Kidney capillary endothelial cell (primary cell): Measurements from ENCODE around the gene YAP1.

Experiments
- DNase-seq: peaks from one replicate; pipeline ENCODE4 v3.0.0-alpha.2; 2018; ENCODE audit warnings: low spot score

Gene YAP1

DNA sequence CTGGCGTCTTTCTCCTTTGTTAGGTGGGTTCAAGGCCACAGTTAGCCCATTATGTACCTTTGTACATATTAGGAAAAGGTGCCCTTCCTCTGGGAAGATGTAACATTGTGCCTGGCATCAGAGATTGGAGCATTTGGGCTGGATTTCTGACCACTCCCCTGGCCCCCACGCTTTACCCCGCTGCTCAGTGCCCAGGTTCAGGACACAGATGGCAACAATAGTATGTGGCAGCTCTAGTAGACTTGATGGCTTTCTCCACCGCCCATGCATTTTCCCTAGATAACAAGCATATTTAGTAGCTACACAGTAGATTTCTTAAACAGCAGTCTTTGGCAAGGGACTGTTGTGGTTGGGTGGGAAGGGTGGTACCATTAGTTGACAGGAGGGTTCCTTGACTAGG is 53.1 kb downstream of the YAP1 start:
- DNase-seq = no peak

- DNase-seq = no peak
These were observed 56.2 kb downstream of the YAP1 start for GRCh38 chr11:102166175-102167064.

- no peak for DNase-seq
These were observed 58.2 kb downstream of the YAP1 start for GRCh38 chr11:102168481-102168880.

DNA sequence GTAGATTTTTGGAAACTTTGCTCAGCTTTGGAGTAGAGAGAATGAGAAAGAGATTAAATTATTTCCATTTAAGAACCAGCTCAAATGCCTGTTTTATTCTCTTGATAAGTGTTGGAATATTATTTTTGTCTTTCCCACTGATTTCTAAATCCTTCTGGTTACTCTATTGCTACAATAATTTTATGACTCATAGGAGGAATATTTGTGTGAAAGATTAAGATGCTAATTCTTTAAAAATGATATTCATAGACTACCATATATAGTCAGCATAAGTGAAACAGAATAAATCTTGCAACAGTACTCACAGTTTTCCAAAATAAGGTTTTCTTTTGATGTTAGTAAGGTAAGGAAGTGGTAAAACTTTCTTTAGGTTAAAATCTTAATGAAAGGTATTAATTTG is 60.9 kb downstream of the YAP1 start:
- DNase-seq = no peak

- DNase-seq = no peak
These were observed 62.0 kb downstream of the YAP1 start for GRCh38 chr11:102172127-102172848.

DNA sequence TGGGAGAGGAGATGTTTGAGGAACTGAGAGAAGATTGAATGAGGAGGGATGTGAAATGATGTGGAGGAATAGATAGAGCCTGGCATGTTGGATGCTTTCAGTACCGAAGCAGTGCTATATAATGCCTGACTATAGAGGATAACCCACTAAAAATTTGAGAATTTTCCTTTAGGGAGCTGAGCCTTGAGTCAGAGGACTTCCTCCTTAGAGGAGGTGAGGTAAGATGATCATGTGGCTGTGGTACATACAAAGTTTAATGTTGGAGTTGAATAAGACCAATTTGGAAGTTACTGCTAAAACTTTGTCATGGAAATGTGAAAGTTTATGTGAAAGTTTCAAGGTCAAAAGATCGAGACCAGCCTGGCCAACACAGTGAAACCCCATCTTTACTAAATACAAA is 66.9 kb downstream of the YAP1 start:
- no peak for DNase-seq

- peak; percentile 84 for DNase-seq
These were observed 67.9 kb downstream of the YAP1 start for GRCh38 chr11:102177974-102178631.

DNA sequence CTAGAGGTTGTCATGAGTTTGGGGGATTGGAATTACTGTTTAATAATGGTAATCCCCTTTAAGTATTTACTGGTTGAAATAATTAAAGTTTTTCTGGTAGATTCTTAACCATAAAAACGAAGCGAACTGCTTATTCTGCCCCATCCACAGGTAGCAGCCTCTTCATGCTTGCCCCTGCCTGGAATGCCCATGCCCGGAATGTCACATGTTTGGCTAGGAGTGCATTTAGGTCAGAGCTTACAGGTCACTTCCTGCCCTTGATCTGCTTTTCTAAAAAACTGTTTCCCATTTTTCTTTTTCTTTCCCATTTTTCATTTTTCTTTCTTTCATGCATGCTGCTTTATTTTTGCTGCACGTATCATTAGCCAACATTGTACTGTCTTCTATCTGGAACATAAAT is 69.1 kb downstream of the YAP1 start:
- DNase-seq = no peak

- no peak for DNase-seq
These were observed 74.2 kb downstream of the YAP1 start for GRCh38 chr11:102184269-102184987.

GRCh38 chr11:102186551-102187191 is 76.4 kb downstream of the YAP1 start:
- no peak for DNase-seq

GRCh38 chr11:102187416-102188151 is 77.3 kb downstream of the YAP1 start:
- DNase-seq = no peak

GRCh38 chr11:102188488-102188887 is 78.2 kb downstream of the YAP1 start:
- DNase-seq = no peak

GRCh38 chr11:102191832-102192231 is 81.6 kb downstream of the YAP1 start:
- DNase-seq = no peak

GRCh38 chr11:102192349-102193066 is 82.3 kb downstream of the YAP1 start:
- no peak for DNase-seq

DNA sequence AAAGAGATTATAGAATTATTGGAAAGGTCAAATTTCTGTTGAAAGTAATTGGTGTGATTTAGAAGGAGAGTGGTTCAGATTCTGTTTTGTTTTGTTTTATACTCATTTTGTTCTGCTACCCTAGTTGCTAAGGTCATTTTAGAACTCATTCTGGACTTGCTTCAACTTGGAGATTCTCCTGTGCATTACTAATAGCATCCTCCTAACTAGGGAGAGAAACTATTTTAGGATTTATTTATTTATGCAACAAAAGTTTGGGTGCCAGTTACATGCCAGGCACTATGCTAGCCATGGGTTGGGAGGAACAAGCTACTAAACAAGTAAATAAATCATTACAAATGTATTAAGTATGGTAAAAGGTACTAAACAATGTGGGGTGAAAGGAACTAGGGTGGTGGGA is 84.0 kb downstream of the YAP1 start:
- DNase-seq = no peak

DNA sequence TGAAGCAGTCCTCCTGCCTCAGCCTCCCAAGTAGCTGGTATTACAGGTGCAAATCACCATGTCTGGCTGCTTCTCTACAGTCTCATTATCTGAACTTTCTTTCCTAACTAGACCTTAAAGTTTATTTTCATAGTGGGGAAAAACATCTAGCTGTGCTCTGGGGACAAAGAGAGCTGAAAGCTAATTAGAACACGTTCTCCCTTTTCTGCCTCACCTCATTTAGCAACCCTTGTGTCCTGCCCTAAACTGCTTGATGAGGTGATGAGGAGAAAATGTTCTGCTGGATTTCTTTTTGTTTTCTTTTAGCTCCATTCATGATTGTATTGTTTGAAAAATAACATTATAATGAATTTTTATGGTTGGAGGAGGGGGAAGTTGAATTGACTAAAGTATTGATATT is 84.7 kb downstream of the YAP1 start:
- DNase-seq = no peak

DNA sequence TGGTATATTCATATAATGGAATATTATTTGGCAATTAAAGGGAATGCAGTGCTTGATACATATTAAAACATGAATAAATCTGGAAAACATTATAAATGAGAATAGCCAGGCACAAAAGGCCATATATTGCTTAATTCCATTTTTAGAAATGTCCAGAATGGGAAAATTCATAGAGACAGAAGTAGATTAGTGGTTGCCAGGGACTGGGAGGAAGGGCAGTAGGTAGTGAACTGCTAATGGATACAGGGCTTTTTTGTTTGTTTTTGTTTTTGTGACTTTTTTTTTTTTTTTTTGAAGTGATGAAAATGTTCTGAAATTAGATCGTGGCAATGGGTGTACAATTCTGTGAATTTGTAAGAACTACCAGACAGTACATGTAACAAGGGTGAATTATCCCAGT is 86.1 kb downstream of the YAP1 start:
- DNase-seq = no peak

DNA sequence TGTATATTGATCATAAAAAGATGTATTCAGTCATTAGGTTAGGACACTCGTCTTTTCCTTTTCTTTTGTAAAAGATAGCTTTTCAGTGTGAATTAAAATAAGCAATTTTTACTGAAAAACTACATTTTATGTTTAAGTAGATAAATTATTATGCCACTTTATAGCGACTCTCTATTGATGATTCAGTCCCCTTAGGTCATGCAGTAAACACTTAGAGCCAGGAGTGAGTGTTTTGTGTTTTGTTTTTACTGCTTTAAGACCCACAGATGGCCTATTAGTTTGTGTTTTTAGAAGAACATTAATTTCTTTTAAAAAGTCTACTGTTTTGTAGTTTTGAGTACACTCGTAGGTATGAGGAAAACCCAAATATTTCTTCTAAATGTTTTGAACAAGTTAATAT is 86.6 kb downstream of the YAP1 start:
- DNase-seq = no peak

DNA sequence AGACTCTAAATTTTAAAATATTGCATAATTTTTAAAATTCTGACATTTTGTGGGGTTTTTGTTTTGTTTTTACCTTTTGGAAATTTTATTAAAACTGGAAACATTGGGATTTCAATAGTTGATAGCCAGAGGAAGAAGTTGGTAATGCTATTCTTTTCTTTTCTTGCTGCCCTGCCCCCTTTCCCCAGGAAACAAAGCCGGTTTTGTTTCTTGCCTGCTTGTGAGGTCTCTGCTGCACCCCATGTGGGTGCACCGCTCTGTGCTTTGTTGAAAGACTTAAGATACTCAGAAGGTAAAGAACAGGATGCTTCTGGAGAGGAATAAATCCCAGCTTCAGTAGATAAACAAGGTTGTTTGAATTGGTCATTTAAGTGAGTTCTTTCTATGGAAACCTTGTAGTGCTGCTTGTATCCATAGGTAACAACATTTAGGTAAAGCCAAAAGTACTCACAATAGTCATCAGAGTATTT is 87.5 kb downstream of the YAP1 start:
- DNase-seq = no peak

DNA sequence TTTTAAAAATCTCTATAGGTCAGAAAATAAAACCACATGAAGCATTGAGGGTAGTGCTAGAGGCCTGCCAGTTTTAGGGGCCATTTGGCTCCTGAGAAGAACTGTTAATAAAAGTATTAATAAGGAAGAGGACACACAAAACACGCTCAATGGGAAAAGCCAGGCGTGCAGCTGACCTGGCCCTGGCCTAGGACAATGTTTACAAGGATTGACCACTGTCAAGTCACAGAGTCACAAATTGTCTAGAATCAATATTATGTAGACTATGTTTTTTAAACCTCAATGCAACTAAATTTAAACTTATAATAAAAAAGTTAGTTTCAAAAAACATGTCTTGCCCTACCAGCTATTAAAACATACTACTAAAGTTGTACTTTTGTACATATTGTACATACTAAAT is 89.4 kb downstream of the YAP1 start:
- DNase-seq = no peak
